OCI-LY7 (cell line): ENCODE results near the gene EHBP1.

Source experiments
- CTCF ChIP-seq: fragments of 200-600 bp; sonication (generic); conservative IDR thresholded peaks from 2 replicates; pipeline ENCODE4 v1.5.1; 2014; ENCODE audit warnings: mild to moderate bottlenecking, antibody characterized with exemption, low read length, moderate library complexity, mixed read lengths
- EZH2phosphoT487 ChIP-seq: fragments of 200-600 bp; sonication (generic); IDR thresholded peaks from 2 replicates; pipeline ENCODE4 v1.6.1; 2018; ENCODE audit warnings: low read depth, borderline replicate concordance, mild to moderate bottlenecking, mixed run types, antibody characterized with exemption, low read length, moderate library complexity, mixed read lengths

DNA sequence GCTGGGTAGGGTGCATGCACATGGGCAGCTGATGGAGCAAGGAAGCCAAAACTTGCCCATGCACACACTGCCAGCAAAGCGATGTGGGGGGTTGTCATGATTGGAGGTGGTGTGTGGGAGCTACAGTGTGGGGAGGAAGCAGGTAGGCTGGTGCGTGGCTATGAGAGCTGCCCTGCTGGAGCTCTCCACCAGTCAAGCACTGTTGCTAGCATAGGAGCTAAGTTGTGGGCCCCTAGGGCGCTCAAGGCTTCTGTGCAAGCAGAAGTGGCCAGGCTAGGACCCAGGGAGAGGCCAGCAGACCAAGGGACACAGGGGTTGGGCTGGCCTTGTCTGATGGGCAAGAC, 20.2 kb downstream of the EHBP1 start:
- TF ChIP-seq CTCF (no peak), EZH2phosphoT487 (no peak)
